ENCODE results near the gene LRCH3.

DNA sequence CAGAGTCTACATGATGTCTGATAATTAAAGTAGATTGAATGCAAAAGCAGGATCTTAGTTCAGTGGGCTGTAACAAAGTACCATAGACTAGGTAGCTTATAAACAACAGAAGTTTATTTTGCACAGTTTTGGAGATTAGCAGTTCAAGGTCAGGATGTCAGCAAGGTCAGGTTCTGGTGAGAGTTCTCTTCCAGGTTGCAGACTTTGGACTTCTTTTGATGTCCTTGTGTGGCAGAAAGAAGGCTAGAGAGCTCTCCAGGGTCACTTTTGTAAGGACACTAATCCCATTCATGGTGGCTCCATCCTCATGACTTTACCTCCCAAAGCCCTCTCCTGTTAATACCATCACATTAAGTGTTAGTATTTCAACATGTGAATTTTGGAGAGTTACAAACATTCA is 29.3 kb upstream of the LRCH3 start:
- TF ChIP-seq, protein P1, sequence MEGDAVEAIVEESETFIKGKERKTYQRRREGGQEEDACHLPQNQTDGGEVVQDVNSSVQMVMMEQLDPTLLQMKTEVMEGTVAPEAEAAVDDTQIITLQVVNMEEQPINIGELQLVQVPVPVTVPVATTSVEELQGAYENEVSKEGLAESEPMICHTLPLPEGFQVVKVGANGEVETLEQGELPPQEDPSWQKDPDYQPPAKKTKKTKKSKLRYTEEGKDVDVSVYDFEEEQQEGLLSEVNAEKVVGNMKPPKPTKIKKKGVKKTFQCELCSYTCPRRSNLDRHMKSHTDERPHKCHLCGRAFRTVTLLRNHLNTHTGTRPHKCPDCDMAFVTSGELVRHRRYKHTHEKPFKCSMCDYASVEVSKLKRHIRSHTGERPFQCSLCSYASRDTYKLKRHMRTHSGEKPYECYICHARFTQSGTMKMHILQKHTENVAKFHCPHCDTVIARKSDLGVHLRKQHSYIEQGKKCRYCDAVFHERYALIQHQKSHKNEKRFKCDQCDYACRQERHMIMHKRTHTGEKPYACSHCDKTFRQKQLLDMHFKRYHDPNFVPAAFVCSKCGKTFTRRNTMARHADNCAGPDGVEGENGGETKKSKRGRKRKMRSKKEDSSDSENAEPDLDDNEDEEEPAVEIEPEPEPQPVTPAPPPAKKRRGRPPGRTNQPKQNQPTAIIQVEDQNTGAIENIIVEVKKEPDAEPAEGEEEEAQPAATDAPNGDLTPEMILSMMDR (IDR thresholded peaks at IDR 0.05), result no peak
- TF ChIP-seq EP300 (IDR thresholded peaks at IDR 0.05), result no peak

All from tibial nerve (tissue), 4 donors.